SKM-1 (cell line): Measurements from ENCODE around the gene SEC61A1.

Experiments
- DNase-seq: peaks from one replicate; lab custom pipeline; 2025; ENCODE audit not compliant: unreplicated experiment; lab: John Stamatoyannopoulos, UW

Gene SEC61A1

DNA sequence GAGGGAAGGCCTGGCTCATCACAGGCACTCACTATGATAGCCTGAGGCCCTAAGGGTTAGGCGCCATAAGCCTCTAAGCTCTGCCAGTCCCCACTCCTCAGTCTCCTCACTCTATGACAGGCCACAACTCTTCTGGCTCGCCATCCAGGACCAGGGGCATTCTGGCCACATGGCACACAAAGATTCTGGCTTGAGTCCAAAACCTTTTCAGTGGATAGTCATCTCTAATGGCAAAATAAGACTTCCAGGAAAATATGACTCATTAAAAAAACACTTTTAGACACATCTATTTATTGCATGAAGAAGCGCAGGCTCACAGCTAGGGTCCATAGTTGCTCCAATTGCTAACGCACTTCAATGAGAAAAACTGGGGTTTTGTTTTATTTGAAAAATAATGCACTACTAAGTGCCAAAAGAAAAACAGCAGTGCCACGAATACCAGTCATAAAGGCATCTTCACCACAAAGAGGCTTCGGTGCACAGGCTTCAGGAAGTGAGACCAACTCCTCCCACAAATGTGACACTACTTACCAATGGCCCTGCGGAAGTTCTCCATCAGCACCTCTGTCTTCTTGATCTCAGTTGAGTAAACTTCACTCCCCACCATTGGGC, 60.2 kb downstream of the SEC61A1 start:
- DNase-seq: no peak

DNA sequence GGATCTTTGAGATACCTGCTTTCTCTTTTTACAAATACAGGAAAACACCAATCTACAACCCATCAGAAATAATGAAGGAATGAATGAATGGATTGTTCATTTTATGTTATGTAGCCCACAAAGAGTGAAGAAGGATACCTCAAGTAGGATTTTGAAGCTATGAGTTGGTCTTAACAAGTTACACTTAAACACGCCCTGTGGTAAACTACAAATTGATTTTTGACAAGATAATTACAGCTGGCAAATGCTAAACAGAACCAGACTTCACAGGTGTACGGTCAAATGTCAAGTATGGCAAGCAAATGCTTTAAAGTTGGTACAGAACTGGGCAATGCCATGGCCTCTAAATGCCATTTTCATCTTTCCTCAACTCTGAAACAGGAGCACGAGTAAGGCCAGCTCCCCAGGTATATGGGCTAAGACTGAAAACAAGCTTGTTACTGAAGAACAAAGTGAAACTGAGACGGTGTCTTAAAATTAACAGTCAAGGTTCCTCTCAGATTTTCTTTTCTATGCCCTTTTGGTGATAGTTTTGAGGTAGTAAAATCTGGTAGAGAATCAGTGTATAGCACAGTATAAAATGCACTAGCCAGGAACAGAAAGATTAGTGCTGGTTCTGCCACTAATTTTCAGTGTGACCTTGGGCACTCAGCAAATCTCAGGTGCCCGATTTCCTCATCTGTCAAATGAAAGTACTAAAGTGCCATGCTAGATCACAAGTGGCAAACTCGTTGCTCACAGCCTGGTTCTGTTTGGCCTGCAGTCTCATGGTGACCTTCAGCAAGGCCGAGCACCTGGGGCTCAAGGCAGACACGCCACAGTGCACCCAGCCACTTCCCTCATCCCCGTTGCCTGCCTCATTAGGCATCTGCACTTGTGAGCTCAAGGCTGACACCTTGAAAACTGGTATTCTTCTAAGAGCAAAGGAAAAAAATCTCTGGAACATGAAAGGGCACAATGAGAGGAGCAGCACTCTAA, 61.9 kb downstream of the SEC61A1 start:
- no peak for DNase-seq
